HG03378 (cell line): ENCODE data around the gene MYOZ3.

Experiments
- ATAC-seq: cut with Tn5 transposase; IDR thresholded peaks from one replicate; pipeline ENCODE4 v1.9.1; 2021; ENCODE audit warnings: mild to moderate bottlenecking, moderate library complexity; ENCODE audit not compliant: unreplicated experiment

Gene MYOZ3

GRCh38 chr5:150700246-150700593, 39.2 kb downstream of the MYOZ3 start:
- ATAC-seq, result peak; percentile 16

- ATAC-seq, result peak; percentile 89
These were observed 39.7 kb downstream of the MYOZ3 start, which contains the start of gene RBM22 for GRCh38 chr5:150700594-150701377. RBM22 (minus strand) TSS chr5:150701062; CDS start chr5:150700985, 77 bp downstream.

DNA sequence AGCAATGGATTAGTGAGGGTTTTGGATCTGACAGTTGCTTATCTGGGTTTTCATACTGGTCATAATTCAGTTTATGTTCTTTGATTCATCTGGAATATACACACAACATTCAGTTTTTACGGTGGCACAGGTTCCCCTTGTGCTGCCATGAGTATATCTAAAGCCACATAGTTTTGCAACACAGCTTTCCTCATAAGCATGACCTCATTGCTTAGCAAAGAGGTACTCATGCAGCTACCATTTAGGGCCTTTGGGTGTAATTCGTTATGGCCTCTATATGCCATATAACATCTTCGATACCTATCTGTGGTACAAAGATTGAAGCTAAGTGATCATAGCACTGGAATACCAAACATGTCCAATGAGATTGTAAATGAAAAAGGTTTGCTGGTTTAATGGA, 42.7 kb downstream of the MYOZ3 start:
- ATAC-seq, result no peak

DNA sequence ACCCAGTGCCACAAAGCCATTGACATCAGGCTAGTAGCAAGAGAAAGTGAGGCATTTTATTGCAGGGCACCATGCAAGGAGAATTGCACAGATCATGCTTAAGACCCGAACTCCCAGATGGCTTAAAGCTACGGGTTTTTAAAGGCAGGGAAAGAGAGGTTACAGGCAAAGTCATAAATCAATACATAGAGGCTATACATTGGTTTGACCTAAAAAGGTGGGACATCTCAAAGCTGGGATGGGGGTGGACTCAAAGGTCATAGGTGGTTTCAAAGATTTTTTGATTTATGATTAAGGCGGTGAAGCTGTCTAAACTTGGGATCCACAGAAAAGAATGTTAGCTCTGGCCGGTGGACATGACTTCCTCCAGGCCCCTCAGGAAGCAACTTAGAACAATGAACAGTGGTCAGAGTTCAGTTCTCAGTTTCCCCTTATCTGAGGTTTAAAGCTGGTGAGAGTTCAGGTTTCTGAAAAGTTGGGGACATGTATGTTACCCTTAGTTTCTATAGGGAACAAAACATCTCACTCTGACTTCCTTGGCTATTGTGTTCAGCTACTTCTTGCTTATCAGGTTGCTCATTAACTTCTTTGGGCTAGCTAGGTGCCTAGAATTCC, 45.8 kb downstream of the MYOZ3 start:
- ATAC-seq, result no peak

- ATAC-seq, result no peak
These were observed 49.1 kb downstream of the MYOZ3 start for GRCh38 chr5:150710165-150710564.

- ATAC-seq, result no peak
These were observed 62.8 kb downstream of the MYOZ3 start for GRCh38 chr5:150723845-150724244.
